ENCODE results near the gene LMF1. TPM values are rescaled to one million over a fixed set of nuclear protein-coding genes. Genes with fewer than 3 reads are reported as not detected.

The LMF1 gene
- total and polyA plus RNA-seq, 2 of the 4 experiments (the other 2 are of a cell fraction) = 7.7 to 13.1 TPM

- Histone ChIP-seq H2AK9ac (replicated peaks; ENCODE audit: low read depth, low read length, poor library complexity) (peak overlapping the region; percentile 83), H2BK20ac (ENCODE audit: low read depth, low read length) (no peak overlapping the region), H2BK5ac (ENCODE audit: low read depth, low read length, poor library complexity, severe bottlenecking) (peak overlapping the region; percentile 63), H3K4ac (ENCODE audit: low read depth, low read length) (peak overlapping the region; percentile 83), H3K9me1 (ENCODE audit: insufficient read depth, low read length) (peaks cover 7% of the 10 kb centered on the region), H3K4me1 (ENCODE audit: control insufficient read depth, insufficient read depth, low read length) (peaks cover 8% of the 10 kb centered on the region), H4K91ac (ENCODE audit: insufficient read depth, low read depth, low read length) (peak overlapping the region; percentile 46; the same call in 1 of the 2 replicates), H2AK5ac (ENCODE audit: low read depth, low read length) (peak overlapping the region; percentile 52; the same call in 1 of the 2 replicates), H4K8ac (ENCODE audit: low read depth in 2 of 2, low read length in 2 of 2) (peak overlapping the region; percentile 65 to 87), H4K5ac (ENCODE audit: low read depth, low read length) (peak overlapping the region; percentile 50), H3K56ac (ENCODE audit: extremely low read depth, insufficient read depth, low read length) (0 out of 2 replicates have a peak overlapping the region, but pooled peaks have one; percentile 21), H3K18ac (ENCODE audit: low read depth, low read length) (no peak overlapping the region; the same call in 1 of the 2 replicates), H3K4me3 (ENCODE audit: insufficient read depth, low read depth, low read length) (peak overlapping the region; percentile 73), H3K27me3 (ENCODE audit: control insufficient read depth, insufficient read depth, low read length) (peaks cover 25% of the 10 kb centered on the region), H3K14ac (replicated peaks; ENCODE audit: low read depth, low read length) (peak overlapping the region; percentile 71), H4K20me1 (ENCODE audit: insufficient read depth, low read length) (no peaks in the 10 kb centered on the region), H2BK120ac (ENCODE audit: low read depth, low read length) (no peak overlapping the region), H2BK15ac (ENCODE audit: low read depth, low read length) (no peak overlapping the region; the same call in 2 of the 3 replicates), H3K36me3 (ENCODE audit: control insufficient read depth, insufficient read depth, low read length) (peaks cover 12% of the 10 kb centered on the region; the same call in 1 of the 2 replicates), H2AFZ (replicated peaks; ENCODE audit: low read length, poor library complexity) (peak overlapping the region; percentile 100), H3K23ac (ENCODE audit: low read depth, low read length) (0 out of 2 replicates have a peak overlapping the region, but pooled peaks have one; percentile 45), H3K9me3 (ENCODE audit: control insufficient read depth, insufficient read depth, low read length) (peaks cover 13% of the 10 kb centered on the region; the same call in 1 of the 2 replicates), H3K27ac (ENCODE audit: insufficient read depth, low read length) (peak overlapping the region; percentile 76), H3K4me2 (ENCODE audit: low read depth, low read length) (peak overlapping the region; percentile 56), H3K9ac (ENCODE audit: low read depth, low read length) (peak overlapping the region; percentile 89), H3K79me1 (ENCODE audit: low read depth in 1 of 2, low read length in 2 of 2) (peaks cover 11 to 14% of the 10 kb centered on the region in 2 experiments)
- WGBS, 2 experiments (ENCODE audit: extremely low coverage in 2 of 2, insufficient read length in 1 of 2) = 0% methylated on average over 9 of the region's 42 CpGs; no CpG with 5 or more reads in 1 of the 2 experiments
- in situ Hi-C loops (cut with MboI; ENCODE audit: low sequenced_read_pairs) = no loop called here
- CTCF ChIA-PET = no interaction called here
- DNase-seq = no peak
- POLR2A ChIA-PET (ENCODE audit: unreplicated experiment) = no interaction called here
- dilution Hi-C loops (cut with HindIII; ENCODE audit: low sequenced_read_pairs, unreplicated experiment) = no loop called here
- no TSS peak for BruUV-seq (replicated peaks)
- ATAC-seq (ENCODE audit: low read depth) = peak; percentile 48
- intact Hi-C loops (cut with micrococcal nuclease) = no loop called here
- TF ChIP-seq FOS (IDR thresholded peaks at IDR 0.05; ENCODE audit: low read depth, low read length) (no peak), RFX5 (IDR thresholded peaks at IDR 0.05; ENCODE audit: low read depth, low read length) (no peak), CTCF (conservative IDR thresholded peaks at IDR 0.05; ENCODE audit: low read depth, low read length) (no peak), BHLHE40 (IDR thresholded peaks at IDR 0.05; ENCODE audit: low read depth, low read length) (no peak), CHD1 (IDR thresholded peaks at IDR 0.05; ENCODE audit: low read depth, low read length) (no peak), MAZ (IDR thresholded peaks at IDR 0.05; ENCODE audit: borderline replicate concordance, low read depth, low read length) (no peak), ELK1 (IDR thresholded peaks at IDR 0.05; ENCODE audit: borderline replicate concordance, low read depth, low read length) (no peak), RAD21 (IDR thresholded peaks at IDR 0.05; ENCODE audit: low read length) (no peak)
Observed at GRCh38 chr16:970386-970765, 408 bp downstream of the LMF1 start.
